Fibroblast of the conjunctiva (primary cell): Measurements from ENCODE around the gene FGF19.

Source experiments
- DNase-seq: peaks from one replicate; pipeline ENCODE4 v3.0.0-alpha.2; 2010; ENCODE audit warnings: low read depth

FGF19 gene

DNA sequence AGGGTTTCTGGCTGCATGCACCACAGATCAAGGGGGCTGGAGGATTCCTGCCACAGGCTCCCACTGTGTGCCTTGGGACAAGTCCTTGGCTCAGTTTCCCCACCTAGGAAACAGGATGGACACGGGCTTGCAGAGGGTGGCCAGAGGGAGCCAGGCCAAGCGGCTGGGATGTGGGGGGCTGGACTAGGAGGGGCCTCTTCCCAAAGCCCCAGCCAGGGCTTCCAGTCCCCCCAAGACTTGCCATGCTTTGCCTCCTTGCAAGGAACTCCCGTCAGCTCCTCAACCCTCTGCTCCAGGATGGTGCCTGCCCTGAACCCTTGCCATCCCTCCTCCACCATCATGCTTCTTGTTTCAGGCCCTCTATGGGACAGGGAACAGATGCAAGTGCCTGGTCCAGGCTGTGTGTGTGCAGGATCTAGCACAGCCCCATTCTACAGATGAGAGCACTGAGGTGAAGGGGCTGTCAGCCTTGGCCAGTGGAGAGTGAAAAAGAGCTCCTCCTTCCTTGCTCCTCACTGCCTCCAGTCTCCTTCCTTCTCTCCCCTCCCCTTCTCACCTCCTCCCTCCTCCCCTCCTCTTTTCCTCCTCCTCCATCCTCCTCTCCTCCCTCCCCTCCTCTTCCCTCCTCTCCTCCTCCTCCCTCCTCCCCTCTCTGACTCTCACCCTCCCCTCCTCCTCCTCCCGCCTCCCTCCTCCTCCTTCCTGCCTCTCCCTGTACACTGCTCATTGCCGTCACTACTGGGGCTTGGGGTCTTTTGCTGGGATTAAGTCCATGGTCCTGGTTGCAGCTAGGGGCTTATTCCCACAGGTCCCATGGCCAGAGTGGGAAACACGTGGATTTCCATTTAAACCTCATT, 13.3 kb upstream of the FGF19 start:
- DNase-seq, result no peak

- no peak for DNase-seq
These were observed 12.3 kb upstream of the FGF19 start for GRCh38 chr11:69716099-69716498.

GRCh38 chr11:69715446-69715845, 11.6 kb upstream of the FGF19 start:
- no peak for DNase-seq

DNA sequence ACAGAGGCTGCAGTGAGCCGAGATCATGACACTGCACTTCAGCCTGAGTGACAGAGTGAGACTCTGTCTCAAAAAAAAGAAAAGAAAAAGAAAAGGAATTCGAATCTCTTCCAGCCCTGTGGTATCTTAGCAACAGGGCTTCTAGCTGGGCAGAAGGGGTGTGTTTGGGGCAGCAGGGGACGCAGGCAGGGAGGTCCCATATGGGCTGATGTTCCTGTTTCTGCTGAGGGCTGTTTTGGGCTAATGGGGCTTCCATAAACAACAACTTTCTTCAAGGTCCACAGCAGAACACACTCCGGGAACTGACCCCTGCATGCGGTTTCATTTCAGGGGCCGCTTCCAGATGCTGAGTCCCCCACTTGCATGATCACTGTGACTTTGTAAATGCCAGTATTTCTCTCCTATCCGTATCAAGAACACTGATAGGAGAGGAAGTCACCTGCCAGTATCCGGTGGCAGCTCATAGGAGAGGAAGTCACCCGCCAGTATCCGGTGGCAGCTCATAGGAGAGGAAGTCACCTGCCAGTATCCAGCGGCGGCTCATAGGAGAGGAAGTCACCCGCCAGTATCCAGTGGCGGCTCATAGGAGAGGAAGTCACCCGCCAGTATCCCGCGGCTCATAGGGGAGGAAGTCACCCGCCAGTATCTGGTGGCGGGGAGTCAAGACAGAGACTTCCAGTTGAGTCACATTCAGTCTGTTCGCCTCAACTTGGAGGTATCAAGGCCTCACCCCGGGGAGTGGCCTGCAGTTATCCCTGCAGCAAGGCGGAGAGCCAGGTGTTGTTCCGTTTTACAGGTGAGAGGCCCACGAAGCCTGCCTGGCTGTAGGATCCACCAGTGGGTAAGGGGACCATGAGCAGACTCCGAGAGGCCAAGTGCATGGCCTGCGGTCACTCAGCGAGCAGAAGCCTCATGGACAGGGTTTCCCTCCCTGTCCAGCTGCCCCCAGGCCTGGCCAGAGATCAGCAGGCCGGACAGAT, 8.3 kb upstream of the FGF19 start:
- DNase-seq, result no peak

DNA sequence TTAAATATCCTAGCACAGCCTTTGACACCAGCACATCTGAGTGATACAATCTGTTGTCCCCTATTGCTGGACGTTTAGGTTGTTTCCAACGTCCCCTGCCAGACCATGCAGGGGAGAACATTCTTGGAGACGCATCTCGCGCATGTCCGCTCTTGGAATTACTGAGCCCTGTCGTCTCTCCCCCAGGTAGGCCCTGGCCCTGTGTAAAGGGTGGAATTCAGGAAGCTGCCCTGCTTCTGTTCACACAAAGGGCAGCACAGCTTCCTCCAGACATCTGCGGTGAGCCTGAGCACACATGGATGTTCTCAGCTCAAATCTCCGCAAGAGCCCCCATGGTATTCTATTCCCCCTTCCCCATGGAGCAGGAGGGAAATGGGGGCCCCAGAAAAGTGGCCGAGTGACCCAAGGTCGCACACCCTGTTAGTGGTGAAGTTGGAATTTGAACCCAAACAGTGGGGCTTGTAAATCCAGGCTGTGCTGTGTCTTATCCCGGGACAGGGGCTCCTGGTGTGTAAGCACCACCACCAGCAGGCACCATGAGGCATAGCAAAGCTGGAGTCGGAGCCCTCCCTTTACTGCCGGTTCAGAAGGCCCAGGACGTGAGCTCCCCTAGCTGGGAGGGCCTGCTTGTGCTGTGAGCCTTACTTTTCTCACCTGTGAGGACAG, 5.0 kb upstream of the FGF19 start:
- no peak for DNase-seq

DNA sequence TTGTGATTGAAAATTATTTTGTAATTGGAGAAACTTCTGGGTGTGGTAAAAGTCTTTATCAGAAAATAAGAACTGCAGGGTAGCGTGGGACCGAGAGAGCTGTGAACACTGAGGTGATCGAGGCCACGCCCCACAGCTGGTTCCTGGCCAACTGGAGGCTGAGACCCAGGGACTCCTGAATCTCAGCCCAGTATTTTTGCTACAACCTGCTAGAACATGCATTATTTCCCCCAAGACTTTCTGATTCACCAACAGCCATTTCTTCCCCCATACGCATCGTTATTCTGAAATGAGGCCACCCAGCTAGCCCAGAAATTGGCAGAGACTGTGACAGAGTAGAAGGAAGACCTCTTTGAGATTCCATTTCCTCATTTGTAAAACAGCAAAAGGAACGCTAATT, 3.4 kb upstream of the FGF19 start:
- no peak for DNase-seq

- no peak for DNase-seq
These were observed 2.3 kb upstream of the FGF19 start for GRCh38 chr11:69705901-69706787.

GRCh38 chr11:69705351-69705811, 1.6 kb upstream of the FGF19 start:
- DNase-seq, result no peak

- no peak for DNase-seq
These were observed 859 bp upstream of the FGF19 start for GRCh38 chr11:69704508-69705253.

- no peak for DNase-seq
These were observed 412 bp downstream of the FGF19 start for GRCh38 chr11:69703453-69703767.

DNA sequence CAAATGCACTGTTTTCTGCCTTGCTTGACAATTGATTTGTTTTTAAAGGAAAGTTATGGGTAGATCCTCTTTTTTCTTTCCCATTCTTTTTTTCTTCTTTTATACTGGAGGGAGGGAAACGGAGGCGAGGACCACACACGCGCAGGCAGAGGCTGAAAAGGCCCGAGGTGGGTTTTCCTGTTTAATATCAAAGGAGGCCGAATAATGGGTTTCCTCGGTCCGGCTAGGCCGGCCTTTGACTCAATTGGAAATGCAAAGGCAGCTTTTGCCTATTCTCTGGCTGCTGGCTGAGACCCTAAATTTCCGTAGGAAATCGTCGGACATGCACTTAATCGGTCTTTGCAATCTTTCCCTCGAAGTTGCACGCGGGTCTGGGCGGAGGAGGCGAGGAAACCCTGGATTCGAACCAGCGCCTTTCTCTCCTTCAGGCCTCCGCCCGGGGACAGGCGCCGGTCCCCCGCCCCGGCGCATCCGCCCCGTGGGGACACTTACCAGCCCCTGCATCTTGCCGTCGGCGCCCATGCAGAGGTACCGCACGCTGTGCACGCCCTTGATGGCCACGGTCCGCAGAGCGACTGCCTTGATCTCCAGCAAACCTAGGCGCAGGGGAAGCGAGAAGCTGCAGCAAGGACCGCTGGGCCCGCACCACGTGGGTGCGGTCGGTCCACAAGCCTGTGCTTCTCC, 911 bp downstream of the FGF19 start:
- no peak for DNase-seq

DNA sequence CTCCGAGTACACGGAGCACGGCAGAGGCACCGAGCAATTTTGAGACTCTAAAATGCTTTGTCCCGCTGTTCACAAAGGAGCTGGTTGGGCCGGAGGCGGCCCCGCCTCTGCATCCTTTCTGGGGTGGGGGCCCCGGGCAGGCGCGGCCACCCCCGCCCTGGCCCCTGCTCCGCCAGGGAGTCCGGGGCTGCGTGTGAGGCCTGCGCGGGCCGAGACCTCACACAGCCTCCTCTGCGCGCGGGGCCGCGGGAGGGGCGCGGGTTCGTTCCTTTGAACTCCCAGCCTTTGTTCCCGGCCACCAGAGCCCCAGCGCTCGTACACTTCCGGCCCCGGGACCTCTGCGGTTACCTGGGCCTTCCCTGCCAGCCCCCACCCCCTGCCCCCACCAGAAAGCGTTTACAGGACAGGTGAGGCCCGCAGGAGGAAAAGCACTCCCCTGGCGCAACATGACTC, 1.6 kb downstream of the FGF19 start:
- DNase-seq, result no peak

DNA sequence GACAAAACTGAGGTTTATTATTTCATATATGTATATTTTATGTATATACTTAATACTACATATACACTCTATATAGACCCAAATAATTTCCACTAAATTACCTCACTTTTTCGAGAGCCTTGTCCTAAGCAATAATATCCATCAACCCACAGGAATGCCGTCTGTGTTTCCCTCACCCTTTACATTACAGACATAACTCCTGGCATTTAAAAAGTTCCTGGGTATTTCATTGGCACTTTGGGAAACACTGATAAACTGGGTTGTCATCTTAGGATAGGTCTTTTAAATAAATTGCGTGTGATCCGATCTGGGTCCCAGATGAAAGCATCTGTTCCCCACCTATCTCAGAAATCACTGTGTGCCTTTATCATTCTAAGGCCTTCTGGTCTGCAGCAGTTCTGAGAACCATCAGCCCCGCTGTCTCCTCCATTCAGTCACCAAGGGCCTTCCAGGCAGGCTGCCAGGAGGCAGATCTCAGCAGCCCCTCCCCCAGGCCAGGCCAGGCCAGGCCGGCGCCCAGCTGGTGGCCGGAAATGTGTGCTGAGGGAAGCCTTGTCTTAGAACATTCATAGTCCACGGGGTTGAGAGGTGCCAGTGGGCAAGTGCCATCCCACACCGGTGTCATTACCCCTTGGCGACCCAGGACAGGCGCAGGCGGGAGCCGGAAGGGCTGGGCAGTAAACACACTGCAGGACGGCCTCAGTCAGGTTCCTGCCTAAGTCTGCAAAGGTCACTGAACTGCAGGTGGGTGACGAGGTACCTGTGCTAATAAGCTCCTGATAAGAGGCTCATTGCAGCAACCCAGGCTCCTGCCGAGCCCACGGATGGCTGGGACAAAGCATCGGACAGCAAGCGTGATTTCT, 3.3 kb downstream of the FGF19 start:
- no peak for DNase-seq

DNA sequence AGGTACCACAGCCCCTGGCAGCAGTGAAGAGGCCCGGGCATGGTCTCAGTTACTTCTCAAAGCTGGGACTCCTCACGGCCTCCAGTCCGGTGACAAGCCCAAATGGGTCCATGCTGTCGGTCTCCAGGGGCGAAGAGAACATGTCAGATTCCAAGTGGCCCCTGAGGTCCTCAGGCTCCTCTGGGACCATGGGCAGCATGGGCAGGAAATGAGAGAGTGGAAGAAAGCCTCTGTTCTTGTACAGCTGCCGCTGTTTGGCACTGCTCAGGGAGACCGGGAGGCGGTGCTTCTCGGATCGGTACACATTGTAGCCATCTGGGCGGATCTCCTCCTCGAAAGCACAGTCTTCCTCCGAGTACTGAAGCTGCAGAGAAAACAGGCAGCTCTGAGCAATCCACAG, 4.6 kb downstream of the FGF19 start:
- no peak for DNase-seq

DNA sequence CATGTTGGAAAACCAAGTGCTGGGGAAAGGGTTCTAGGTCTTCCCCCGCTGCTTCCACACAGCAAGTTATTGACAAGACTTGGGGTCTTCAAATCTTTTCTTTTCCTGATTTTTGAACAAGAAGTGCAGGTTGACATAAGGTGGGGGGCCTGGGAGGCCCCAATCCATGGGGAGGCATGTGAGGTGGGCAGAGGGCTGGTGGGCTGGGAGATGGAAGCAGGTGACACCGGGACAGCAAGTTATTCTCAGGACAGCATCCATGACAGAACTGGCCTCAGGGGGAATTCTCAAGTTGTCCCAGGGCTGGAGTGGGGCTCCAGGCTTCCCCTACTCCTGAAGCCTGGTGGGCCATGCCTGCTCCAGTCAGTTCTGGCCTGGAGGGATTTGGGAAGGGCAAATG, 5.5 kb downstream of the FGF19 start:
- DNase-seq, result no peak

DNA sequence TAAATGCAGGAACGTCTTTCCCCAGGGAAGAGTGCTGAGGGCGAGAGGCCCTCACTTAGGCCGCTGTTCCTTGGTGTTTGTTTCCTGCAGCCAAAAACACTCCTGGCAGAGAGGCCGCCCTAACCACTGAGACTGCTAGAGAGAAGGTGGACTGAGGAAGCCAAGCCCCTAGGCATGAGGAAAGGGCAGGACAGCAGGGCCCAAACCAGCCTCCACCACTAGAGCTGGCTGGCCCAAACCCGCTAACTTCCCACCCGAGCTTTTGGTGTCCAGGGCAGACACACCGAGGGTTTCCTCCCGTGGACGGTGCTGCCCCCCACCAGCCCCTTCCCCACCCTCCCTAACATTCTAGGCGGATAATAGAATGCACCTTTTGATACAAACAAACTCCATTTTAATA, 6.0 kb downstream of the FGF19 start:
- no peak for DNase-seq

DNA sequence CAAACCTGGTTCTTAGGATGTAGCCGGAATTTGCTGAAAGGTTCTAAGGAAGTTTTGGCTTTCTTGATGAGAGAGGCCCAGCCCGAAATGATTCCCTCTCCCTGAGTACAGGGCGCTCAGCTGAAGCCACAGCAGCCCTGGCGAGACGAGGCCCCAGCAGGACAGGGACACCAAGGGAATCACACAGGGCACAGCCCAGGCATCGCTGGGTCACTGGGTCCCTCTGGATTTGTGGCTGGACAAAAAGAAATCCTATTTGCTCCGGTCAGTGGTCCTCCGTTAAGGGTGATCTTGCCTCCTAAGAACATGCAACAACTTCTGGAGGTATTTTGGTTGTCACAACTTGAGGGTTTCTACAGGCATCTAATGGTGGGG, 6.4 kb downstream of the FGF19 start:
- DNase-seq, result no peak

GRCh38 chr11:69696749-69697468, 6.9 kb downstream of the FGF19 start:
- DNase-seq, result no peak
